Right atrium auricular region (tissue), 2 donors: ENCODE measurements around the gene KLKB1. TPM values are rescaled to one million over a fixed set of nuclear protein-coding genes. Genes with fewer than 3 reads are reported as not detected.

Experiments
- DNase-seq: peaks from one replicate; pipeline ENCODE4 v3.0.0-alpha.2; 2019; ENCODE audit warnings: low spot score
- H3K27ac ChIP-seq, 2 donors: fragments of 200-600 bp; sonication (generic); 1 replicate in 1 of 2; 2 replicates in 1 of 2; pipeline ENCODE4 v1.5.1; 2016 to 2019
- H3K27me3 ChIP-seq, 2 donors: fragments of 200-600 bp; sonication (generic); one replicate each; pipeline versions ENCODE4 v1.5.1 to v1.6.0; 2017 to 2019
- H3K36me3 ChIP-seq: fragments of 200-600 bp; sonication (generic); one replicate; pipeline ENCODE4 v1.5.1; 2016
- H3K4me1 ChIP-seq, 2 donors: fragments of 200-600 bp; sonication (generic); one replicate each; pipeline versions ENCODE4 v1.5.1 to v1.6.0; 2017 to 2019
- H3K4me3 ChIP-seq, 2 donors: fragments of 200-600 bp; sonication (generic); 1 replicate in 1 of 2; 2 replicates in 1 of 2; pipeline ENCODE4 v1.5.1; 2017 to 2019; ENCODE audit warnings: mild to moderate bottlenecking in 1 of 2, moderate library complexity in 1 of 2
- H3K9me3 ChIP-seq, 2 donors: fragments of 200-600 bp; sonication (generic); one replicate each; pipeline ENCODE4 v1.5.1; 2019
- CTCF ChIP-seq, 2 donors: fragments of 200-600 bp; sonication (generic); IDR thresholded peaks; one replicate each; pipeline ENCODE4 v1.5.1; 2019; ENCODE audit warnings: antibody characterized with exemption in 2 of 2
- total RNA-seq, 2 donors: library from RNA; depleted of rRNA; stranded (reverse); fragments of >200 nt; gene quantifications; one replicate each; pipeline ENCODE4 v1.1.0, GENCODE V29; 2016

The KLKB1 gene
- total RNA-seq, 2 donors from 2014 or later: 0.75 to 1.9 TPM

GRCh38 chr4:186205156-186205555 is 22.2 kb upstream of the KLKB1 start:
- H3K36me3 ChIP-seq: peaks cover 10% of the 10 kb centered on the region
- no peak for DNase-seq
- H3K27me3 ChIP-seq: no peaks in the 10 kb centered on the region
- TF ChIP-seq CTCF (IDR thresholded peaks at IDR 0.05): no peak
- peaks cover 0 to under 1% of the 10 kb centered on the region in 2 donors for H3K4me1 ChIP-seq
- H3K27ac ChIP-seq: no peak overlapping the region
- no peak overlapping the region for H3K4me3 ChIP-seq
- no peaks in the 10 kb centered on the region for H3K9me3 ChIP-seq

DNA sequence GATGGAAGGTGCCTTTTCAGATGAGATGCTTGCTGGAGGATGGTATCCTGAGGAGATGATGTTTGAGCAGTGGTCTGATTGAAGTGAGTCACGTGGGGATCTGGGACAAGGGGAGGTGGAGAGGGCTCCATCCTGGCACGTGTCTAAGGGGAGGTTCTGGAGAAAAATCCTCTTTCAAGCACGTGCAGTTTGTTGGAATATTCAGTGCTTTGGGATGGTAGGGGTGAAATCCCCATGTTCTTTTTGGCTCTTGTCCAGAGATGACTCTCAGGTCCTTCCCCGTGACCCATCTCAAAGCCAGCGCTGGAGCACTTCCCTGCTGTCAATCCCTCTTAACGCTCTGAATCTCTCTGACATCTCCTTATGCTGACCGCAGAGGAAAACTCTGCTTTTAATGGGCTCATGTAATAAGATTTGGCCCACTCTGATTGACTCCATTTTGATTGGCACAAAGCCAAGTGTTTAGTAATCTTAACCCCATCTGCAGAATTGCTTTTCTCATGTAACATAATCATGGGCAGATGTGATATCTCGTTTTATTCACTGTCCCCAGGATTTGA is 10.8 kb upstream of the KLKB1 start:
- Histone ChIP-seq H3K27me3 (no peaks in the 10 kb centered on the region), H3K4me1 (peaks cover 0 to 6% of the 10 kb centered on the region in 2 donors), H3K9me3 (no peaks in the 10 kb centered on the region), H3K4me3 (no peak overlapping the region), H3K36me3 (no peaks in the 10 kb centered on the region), H3K27ac (no peak overlapping the region)
- DNase-seq: no peak
- no peak for TF ChIP-seq CTCF (IDR thresholded peaks at IDR 0.05)

- no peaks in the 10 kb centered on the region for H3K36me3 ChIP-seq
- no peaks in the 10 kb centered on the region for H3K9me3 ChIP-seq
- H3K4me1 ChIP-seq: peaks cover 0 to 6% of the 10 kb centered on the region in 2 donors
- no peaks in the 10 kb centered on the region for H3K27me3 ChIP-seq
- DNase-seq: no peak
- no peak overlapping the region for H3K4me3 ChIP-seq
- no peak for TF ChIP-seq CTCF (IDR thresholded peaks at IDR 0.05)
- no peak overlapping the region for H3K27ac ChIP-seq
Measured at GRCh38 chr4:186217733-186218293, 9.5 kb upstream of the KLKB1 start.

GRCh38 chr4:186221624-186222023 is 5.7 kb upstream of the KLKB1 start:
- DNase-seq: no peak
- peaks cover 0 to 5% of the 10 kb centered on the region in 2 donors for H3K4me1 ChIP-seq
- no peaks in the 10 kb centered on the region for H3K27me3 ChIP-seq
- no peak for TF ChIP-seq CTCF (IDR thresholded peaks at IDR 0.05)
- H3K9me3 ChIP-seq: peaks cover 0 to 13% of the 10 kb centered on the region in 2 donors
- H3K27ac ChIP-seq: no peak overlapping the region
- H3K36me3 ChIP-seq: no peaks in the 10 kb centered on the region
- H3K4me3 ChIP-seq: no peak overlapping the region

GRCh38 chr4:186225848-186226247 is 1.5 kb upstream of the KLKB1 start:
- no peak for TF ChIP-seq CTCF (IDR thresholded peaks at IDR 0.05)
- H3K27ac ChIP-seq: no peak overlapping the region
- H3K27me3 ChIP-seq: no peaks in the 10 kb centered on the region
- DNase-seq: no peak
- H3K4me1 ChIP-seq: no peaks in the 10 kb centered on the region
- no peak overlapping the region for H3K4me3 ChIP-seq
- H3K36me3 ChIP-seq: no peaks in the 10 kb centered on the region
- H3K9me3 ChIP-seq: peaks cover 0 to 13% of the 10 kb centered on the region in 2 donors
